B cell (primary cell): ENCODE measurements around the gene ATP11B. TPM values are rescaled to one million over a fixed set of nuclear protein-coding genes. Genes with fewer than 3 reads are reported as not detected.

Experiments
- ATAC-seq: fragments of 200-7000 bp; cut with Tn5 transposase; one replicate; pipeline ENCODE4 v1.10.0; 2021; ENCODE audit warnings: low read depth, mild to moderate bottlenecking, moderate number of reproducible peaks, moderate library complexity
- CTCF ChIA-PET: fragments of 350-600 bp; sonication (Branson Sonifier 250); formaldehyde crosslinking; loops from one replicate; lab custom pipeline; 2021; ENCODE audit warnings: antibody characterized with exemption, inconsistent platforms; lab: Charles Lee
- POLR2A ChIA-PET: fragments of 350-600 bp; sonication (Branson Sonifier 250); formaldehyde crosslinking; loops from one replicate; lab custom pipeline; 2021; ENCODE audit warnings: antibody characterized with exemption; lab: Charles Lee
- DNase-seq: peaks from one replicate; pipeline ENCODE4 v3.0.0; 2013
- H2AFZ ChIP-seq: 2 replicates; pipeline ENCODE4 v1.6.1; 2012; ENCODE audit warnings: mild to moderate bottlenecking, low read depth, low read length; ENCODE audit not compliant: insufficient read depth, poor library complexity, severe bottlenecking
- H3K27ac ChIP-seq, 2 donors: 1 replicate in 1 of 2; 2 replicates in 1 of 2; pipeline ENCODE4 v1.5.1; 2012 to 2013; ENCODE audit warnings: low read length in 2 of 2, mild to moderate bottlenecking in 2 of 2, moderate library complexity in 1 of 2
- H3K27me3 ChIP-seq, 4 experiments: fragments of 200-600 bp in 1 of 4; sonication (generic) in 1 of 4; replicated peaks in 1 of 4; 1 replicate in 2 of 4; 2 replicates in 2 of 4; pipeline versions ENCODE4 v1.6.1 to v1.7.0; 2013 to 2016; ENCODE audit warnings: low read length in 3 of 4, mild to moderate bottlenecking in 2 of 4, mixed read lengths in 1 of 4, moderate library complexity in 1 of 4; ENCODE audit not compliant: insufficient read depth in 4 of 4, control insufficient read depth in 3 of 4; ENCODE audit errors: control extremely low read depth in 1 of 4
- H3K36me3 ChIP-seq, 2 experiments: replicated peaks in 1 of 2; 1 replicate in 1 of 2; 2 replicates in 1 of 2; pipeline versions ENCODE4 v1.6.1 to v1.7.1; 2013; ENCODE audit warnings: low read length in 1 of 2; ENCODE audit not compliant: insufficient read depth in 2 of 2, control insufficient read depth in 1 of 2; ENCODE audit errors: control extremely low read depth in 1 of 2, extremely low read depth in 1 of 2
- H3K4me1 ChIP-seq, 2 donors: fragments of 200-600 bp in 1 of 2; sonication (generic) in 1 of 2; 1 replicate in 1 of 2; 2 replicates in 1 of 2; pipeline versions ENCODE4 v1.5.1 to v1.6.1; 2013 to 2017; ENCODE audit warnings: low read length in 2 of 2; ENCODE audit not compliant: control insufficient read depth in 2 of 2, insufficient read depth in 2 of 2
- H3K4me2 ChIP-seq: replicated peaks from 2 replicates; pipeline ENCODE3; 2012; ENCODE audit warnings: mild to moderate bottlenecking, low read depth, low read length; ENCODE audit not compliant: poor library complexity, severe bottlenecking
- H3K4me3 ChIP-seq, 5 experiments: fragments of 200-600 bp in 1 of 5; sonication (generic) in 1 of 5; 1 replicate in 3 of 5; 2 replicates in 2 of 5; pipeline versions ENCODE4 v1.5.1 to v1.7.0; 2011 to 2016; ENCODE audit warnings: low read length in 4 of 5, mild to moderate bottlenecking in 4 of 5, low read depth in 2 of 5, control low read depth in 1 of 5, moderate library complexity in 1 of 5; ENCODE audit not compliant: insufficient read depth in 1 of 5; ENCODE audit errors: control extremely low read depth in 1 of 5, extremely low read depth in 1 of 5
- H3K79me2 ChIP-seq: fragments of 200-600 bp; sonication (generic); one replicate; pipeline ENCODE4 v1.6.0; 2016; ENCODE audit warnings: low read length; ENCODE audit not compliant: control insufficient read depth, insufficient read depth
- H3K9ac ChIP-seq: fragments of 200-600 bp; sonication (generic); 2 replicates; pipeline ENCODE4 v1.6.1; 2017; ENCODE audit warnings: mild to moderate bottlenecking, low read length, moderate library complexity
- H3K9me3 ChIP-seq, 3 donors: one replicate each; pipeline versions ENCODE4 v1.6.1 to v1.7.1; 2013; ENCODE audit warnings: low read length in 2 of 3; ENCODE audit not compliant: control insufficient read depth in 2 of 3, insufficient read depth in 1 of 3; ENCODE audit errors: control extremely low read depth in 1 of 3
- H4K20me1 ChIP-seq: 2 replicates; pipeline ENCODE4 v1.6.0; 2012; ENCODE audit warnings: mild to moderate bottlenecking, low read length; ENCODE audit not compliant: insufficient read depth, control insufficient read depth, poor library complexity, severe bottlenecking
- H3K27ac Mint-ChIP-seq: one replicate; pipeline ENCODE4 v1.8.0; 2021; ENCODE audit warnings: mixed read lengths
- H3K27me3 Mint-ChIP-seq: one replicate; pipeline ENCODE4 v1.8.0; 2021; ENCODE audit warnings: mixed read lengths
- H3K4me1 Mint-ChIP-seq: one replicate; pipeline ENCODE4 v1.8.0; 2021; ENCODE audit warnings: mixed read lengths
- H3K4me3 Mint-ChIP-seq: one replicate; pipeline ENCODE4 v1.8.0; 2021; ENCODE audit warnings: mixed read lengths
- H3K9me3 Mint-ChIP-seq: one replicate; pipeline ENCODE4 v1.8.0; 2022; ENCODE audit warnings: mixed read lengths; ENCODE audit not compliant: insufficient read depth
- EZH2 ChIP-seq: IDR thresholded peaks from 2 replicates; pipeline ENCODE4 v1.6.1; 2012; ENCODE audit warnings: borderline replicate concordance, low read depth, mild to moderate bottlenecking, moderate library complexity, low read length; ENCODE audit not compliant: insufficient read depth, poor library complexity, severe bottlenecking
- WGBS: methylation state at CpG from one replicate; pipeline ENCODE4 v1.1.5; 2013; ENCODE audit warnings: missing lambda C conversion rate; ENCODE audit not compliant: insufficient coverage; 5-methylcytosine and 5-hydroxymethylcytosine counted together
- intact Hi-C: fragments of 100-400 bp; cut with micrococcal nuclease; formaldehyde crosslinking; loops from one replicate; pipeline ENCODE4 v1.10.0; 2022
- polyA plus RNA-seq: library from polyadenylated mRNA; depleted of rRNA; stranded (reverse); fragments of >200 nt; gene quantifications from 2 replicates; pipeline ENCODE4 v1.2.3, GENCODE V29; 2012
- total RNA-seq, 2 donors: library from RNA; stranded (reverse); fragments of 120-200 nt in 1 of 2; gene quantifications; 1 replicate in 1 of 2; 2 replicates in 1 of 2; pipeline versions ENCODE4 v1.2.3 to v1.2.4, GENCODE V29; 2013 to 2022
- TF ChIP-seq, protein P1 (sequence below): fragments of 200-600 bp; IDR thresholded peaks from one replicate; pipeline ENCODE4 v1.8.0; 2022; ENCODE audit warnings: antibody characterized with exemption, mild to moderate bottlenecking

Gene ATP11B
- total and polyA plus RNA-seq, 2 donors (not counting 1 experiment from before 2014, with no cell fraction given): 14.0 to 81.9 TPM

DNA sequence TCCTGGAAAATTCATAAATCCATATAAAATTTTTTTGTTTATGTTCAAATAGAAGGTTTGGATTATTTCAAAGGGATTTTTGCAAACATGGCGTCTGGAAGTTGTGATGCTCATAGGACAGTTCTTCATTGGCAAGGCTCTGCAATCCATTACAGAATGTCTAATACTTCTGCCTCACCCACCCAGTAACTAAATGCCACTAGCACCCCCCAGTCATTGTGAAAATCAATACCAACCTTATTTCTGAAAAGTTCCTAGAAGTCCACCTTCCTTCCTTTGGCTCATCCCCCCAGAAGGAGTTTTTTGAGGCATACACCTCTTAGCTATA lies 17.9 kb downstream of the ATP11B start:
- H4K20me1 ChIP-seq: peaks cover 76% of the 10 kb centered on the region
- H3K9ac ChIP-seq: no peak overlapping the region
- H2AFZ ChIP-seq: no peak overlapping the region
- H3K4me1 Mint-ChIP-seq: peaks cover 50% of the 10 kb centered on the region
- no peak overlapping the region for H3K4me2 ChIP-seq
- H3K27me3 ChIP-seq: no peaks in the 10 kb centered on the region
- H3K4me1 ChIP-seq: peaks cover 0 to 7% of the 10 kb centered on the region in 2 donors
- intact Hi-C loops: no loop called here
- no CpG with 5 or more reads among the region's 1 CpG for WGBS
- ATAC-seq: no peak
- no peak overlapping the region for H3K27ac ChIP-seq
- POLR2A ChIA-PET: no interaction called here
- no peaks in the 10 kb centered on the region for H3K27me3 Mint-ChIP-seq
- H3K9me3 Mint-ChIP-seq: no peaks in the 10 kb centered on the region
- TF ChIP-seq, protein P1, sequence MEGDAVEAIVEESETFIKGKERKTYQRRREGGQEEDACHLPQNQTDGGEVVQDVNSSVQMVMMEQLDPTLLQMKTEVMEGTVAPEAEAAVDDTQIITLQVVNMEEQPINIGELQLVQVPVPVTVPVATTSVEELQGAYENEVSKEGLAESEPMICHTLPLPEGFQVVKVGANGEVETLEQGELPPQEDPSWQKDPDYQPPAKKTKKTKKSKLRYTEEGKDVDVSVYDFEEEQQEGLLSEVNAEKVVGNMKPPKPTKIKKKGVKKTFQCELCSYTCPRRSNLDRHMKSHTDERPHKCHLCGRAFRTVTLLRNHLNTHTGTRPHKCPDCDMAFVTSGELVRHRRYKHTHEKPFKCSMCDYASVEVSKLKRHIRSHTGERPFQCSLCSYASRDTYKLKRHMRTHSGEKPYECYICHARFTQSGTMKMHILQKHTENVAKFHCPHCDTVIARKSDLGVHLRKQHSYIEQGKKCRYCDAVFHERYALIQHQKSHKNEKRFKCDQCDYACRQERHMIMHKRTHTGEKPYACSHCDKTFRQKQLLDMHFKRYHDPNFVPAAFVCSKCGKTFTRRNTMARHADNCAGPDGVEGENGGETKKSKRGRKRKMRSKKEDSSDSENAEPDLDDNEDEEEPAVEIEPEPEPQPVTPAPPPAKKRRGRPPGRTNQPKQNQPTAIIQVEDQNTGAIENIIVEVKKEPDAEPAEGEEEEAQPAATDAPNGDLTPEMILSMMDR: no peak
- no peak for TF ChIP-seq EZH2
- H3K4me3 Mint-ChIP-seq: no peak overlapping the region
- H3K4me3 ChIP-seq: no peak overlapping the region
- CTCF ChIA-PET: no interaction called here
- H3K27ac Mint-ChIP-seq: no peak overlapping the region
- H3K36me3 ChIP-seq: no peaks in the 10 kb centered on the region
- no peaks in the 10 kb centered on the region for H3K9me3 ChIP-seq
- H3K79me2 ChIP-seq: peaks cover 98% of the 10 kb centered on the region
- DNase-seq: no peak

DNA sequence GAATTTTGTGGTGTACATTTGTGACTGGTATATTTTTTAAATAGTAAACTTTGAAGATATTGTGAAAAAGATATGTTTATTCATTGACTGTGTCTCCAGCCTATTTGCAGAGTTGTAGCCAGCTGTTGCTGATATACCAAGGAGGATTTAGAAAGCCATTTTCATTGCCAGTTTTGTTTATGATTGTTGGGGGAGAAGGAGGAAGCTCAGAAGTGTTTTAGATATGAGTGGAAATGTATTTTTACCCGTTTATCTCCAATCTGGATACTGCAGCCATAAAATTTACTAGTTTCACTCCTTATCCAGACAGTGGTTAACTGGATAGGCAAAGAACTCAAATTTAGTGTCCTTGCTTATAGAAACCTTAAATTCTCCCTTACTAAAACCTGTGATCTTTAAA lies 18.8 kb downstream of the ATP11B start:
- Histone ChIP-seq H2AFZ (no peak overlapping the region), H3K36me3 (no peaks in the 10 kb centered on the region), H3K79me2 (peaks cover 98% of the 10 kb centered on the region), H3K4me3 (no peak overlapping the region), H3K27ac (no peak overlapping the region), H4K20me1 (peaks cover 67% of the 10 kb centered on the region), H3K4me1 (peaks cover 0 to 7% of the 10 kb centered on the region in 2 donors), H3K9me3 (no peaks in the 10 kb centered on the region), H3K9ac (no peak overlapping the region), H3K4me2 (no peak overlapping the region), H3K27me3 (no peaks in the 10 kb centered on the region)
- DNase-seq (no peak), ATAC-seq (no peak)
- TF ChIP-seq, protein P1: no peak
- no peak for TF ChIP-seq EZH2
- H3K4me1 Mint-ChIP-seq: peaks cover 47% of the 10 kb centered on the region
- H3K4me3 Mint-ChIP-seq: no peak overlapping the region
- H3K27ac Mint-ChIP-seq: no peak overlapping the region
- no peaks in the 10 kb centered on the region for H3K27me3 Mint-ChIP-seq
- intact Hi-C loops: no loop called here
- WGBS: no CpG with 5 or more reads among the region's 1 CpG
- POLR2A ChIA-PET: no interaction called here
- H3K9me3 Mint-ChIP-seq: no peaks in the 10 kb centered on the region
- CTCF ChIA-PET: no interaction called here
